ENCODE measurements around the gene ENTPD6. TPM values are rescaled to one million over a fixed set of nuclear protein-coding genes. Genes with fewer than 3 reads are reported as not detected.

The ENTPD6 gene
- total RNA-seq, 2 experiments from 2014 or later, result 33.8 to 45.6 TPM

DNA sequence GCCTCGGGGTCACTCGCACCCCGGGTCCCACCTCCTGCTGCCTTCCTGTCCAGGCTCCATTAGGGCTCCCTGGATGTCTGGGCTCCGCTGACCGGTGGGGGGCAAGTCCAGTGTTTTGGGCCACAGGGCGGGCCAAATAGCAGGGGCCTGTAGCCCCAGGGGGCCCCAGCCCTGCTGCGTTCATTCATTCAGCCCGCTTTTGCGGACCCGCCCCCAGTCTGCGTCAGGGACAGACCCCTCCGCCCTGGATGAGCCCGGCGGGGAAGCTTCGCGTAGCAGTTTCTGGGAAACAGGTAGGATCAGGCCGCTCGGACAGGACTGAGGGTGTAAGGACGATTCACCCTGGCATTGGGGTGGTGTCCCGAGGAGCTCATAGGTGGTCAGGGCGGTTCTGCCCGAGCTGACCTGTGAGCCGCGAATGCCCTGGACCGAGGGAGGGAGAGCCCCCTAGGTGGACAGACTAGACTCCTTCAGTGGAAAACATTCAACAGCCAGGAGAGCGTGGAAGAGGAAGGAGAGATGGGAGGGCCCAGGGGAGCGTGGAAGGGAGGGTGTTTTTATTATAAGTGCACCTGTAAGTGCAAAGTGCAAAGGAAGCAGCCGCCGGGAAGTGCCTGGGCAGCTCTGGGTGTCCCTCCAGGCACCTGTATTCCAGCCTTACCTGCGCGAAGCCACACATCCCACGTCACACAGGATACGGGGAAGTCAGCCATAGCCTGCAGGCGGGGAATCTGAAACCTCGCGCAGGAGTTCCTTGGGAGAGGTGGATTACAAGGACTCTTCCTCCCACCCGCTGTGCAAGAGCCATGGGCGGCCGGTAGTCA lies 662 bp downstream of the ENTPD6 start:
- ChIA-PET POLR2A (no interaction called here), CTCF (no interaction called here)
- H3K36me3 Mint-ChIP-seq (ENCODE audit: low read depth), result no peaks in the 10 kb centered on the region
- peak overlapping the region; percentile 68 for H3K27ac Mint-ChIP-seq
- H3K9me3 Mint-ChIP-seq, result no peaks in the 10 kb centered on the region
- H3K27me3 Mint-ChIP-seq, result no peaks in the 10 kb centered on the region
- H3K4me1 Mint-ChIP-seq, result peaks cover 30% of the 10 kb centered on the region
- peak overlapping the region; percentile 84 for H3K4me3 Mint-ChIP-seq
- peak; percentile 23 for DNase-seq

DNA sequence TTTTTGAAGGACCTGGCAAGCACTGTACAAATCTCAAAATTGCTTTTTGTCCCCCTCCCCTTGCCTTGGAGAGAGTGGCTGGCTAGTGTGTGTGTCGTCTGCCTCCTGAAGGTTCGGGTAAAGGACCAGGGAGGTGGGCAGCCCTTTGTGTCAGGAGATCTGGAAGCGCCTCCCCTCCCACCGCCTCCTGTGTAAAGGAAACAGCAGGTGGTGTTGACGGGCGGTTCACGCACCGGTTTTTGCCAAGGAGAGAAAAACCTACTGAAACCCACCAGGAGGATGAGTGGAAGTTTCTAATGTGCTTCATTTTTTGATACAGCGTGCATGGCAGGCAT lies 1.2 kb downstream of the ENTPD6 start:
- Mint-ChIP-seq H3K9me3 (no peaks in the 10 kb centered on the region), H3K27me3 (no peaks in the 10 kb centered on the region), H3K36me3 (ENCODE audit: low read depth) (no peaks in the 10 kb centered on the region), H3K27ac (peak overlapping the region; percentile 68), H3K4me1 (peaks cover 30% of the 10 kb centered on the region), H3K4me3 (peak overlapping the region; percentile 84)
- CTCF ChIA-PET, result no interaction called here
- peak; percentile 10 for DNase-seq
- POLR2A ChIA-PET, result no interaction called here

DNA sequence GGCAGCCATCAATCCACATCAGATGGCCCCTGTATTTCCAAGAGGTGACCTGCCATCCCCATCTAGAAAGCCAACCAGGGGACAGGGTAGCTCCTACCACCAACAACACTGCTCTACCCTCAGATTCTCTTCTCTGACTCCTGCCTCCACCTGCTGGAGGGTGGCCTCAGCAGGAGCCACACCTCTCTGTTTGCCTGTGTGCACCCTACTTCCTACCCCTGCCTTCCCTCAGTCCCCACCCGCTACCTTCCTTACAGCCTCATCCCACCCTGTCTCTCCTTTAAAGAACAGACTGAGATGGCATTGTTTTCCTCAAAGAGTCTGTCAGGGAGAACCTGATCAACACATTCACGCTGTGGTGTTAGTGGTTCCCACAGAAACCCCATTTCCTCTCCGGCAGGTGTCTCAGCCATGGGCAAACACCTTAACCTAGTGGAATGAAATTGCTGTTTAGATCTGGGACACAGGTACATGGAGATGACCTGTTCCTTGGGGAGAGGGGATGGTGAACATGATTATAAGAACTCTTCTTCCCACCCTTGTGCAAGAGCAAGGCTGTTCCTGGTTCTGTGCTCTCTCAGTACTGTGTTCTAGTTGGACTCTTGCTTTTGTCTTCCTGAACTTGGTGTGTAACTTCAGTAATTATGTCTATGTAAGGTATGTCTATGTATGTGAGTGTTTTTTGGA lies 1.8 kb downstream of the ENTPD6 start:
- Mint-ChIP-seq H3K4me3 (peak overlapping the region; percentile 84), H3K27ac (peak overlapping the region; percentile 68), H3K36me3 (ENCODE audit: low read depth) (no peaks in the 10 kb centered on the region), H3K4me1 (peaks cover 30% of the 10 kb centered on the region), H3K9me3 (no peaks in the 10 kb centered on the region), H3K27me3 (no peaks in the 10 kb centered on the region)
- peak; percentile 17 for DNase-seq
- CTCF ChIA-PET, result no interaction called here
- POLR2A ChIA-PET, result no interaction called here

DNA sequence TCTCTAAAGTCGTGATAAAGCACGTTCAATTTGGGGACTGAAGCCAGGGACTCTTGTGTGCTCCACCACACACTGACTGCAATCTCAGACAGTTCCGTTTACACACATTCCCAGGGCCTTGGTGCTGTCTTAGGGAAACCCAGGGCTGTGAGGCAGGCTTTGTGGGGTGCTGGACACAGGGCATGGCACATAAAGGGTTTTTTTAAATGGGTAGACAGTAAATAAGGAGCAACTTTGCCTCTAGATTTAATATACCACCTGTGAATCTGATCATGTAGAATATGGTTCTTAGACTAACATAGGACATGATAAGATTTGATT lies 2.3 kb downstream of the ENTPD6 start:
- H3K4me1 Mint-ChIP-seq, result peaks cover 30% of the 10 kb centered on the region
- H3K27me3 Mint-ChIP-seq, result no peaks in the 10 kb centered on the region
- H3K36me3 Mint-ChIP-seq (ENCODE audit: low read depth), result peaks cover 2% of the 10 kb centered on the region
- H3K9me3 Mint-ChIP-seq, result no peaks in the 10 kb centered on the region
- DNase-seq, result no peak
- H3K4me3 Mint-ChIP-seq, result peak overlapping the region; percentile 84
- ChIA-PET CTCF (no interaction called here), POLR2A (no interaction called here)
- peak overlapping the region; percentile 42 for H3K27ac Mint-ChIP-seq

DNA sequence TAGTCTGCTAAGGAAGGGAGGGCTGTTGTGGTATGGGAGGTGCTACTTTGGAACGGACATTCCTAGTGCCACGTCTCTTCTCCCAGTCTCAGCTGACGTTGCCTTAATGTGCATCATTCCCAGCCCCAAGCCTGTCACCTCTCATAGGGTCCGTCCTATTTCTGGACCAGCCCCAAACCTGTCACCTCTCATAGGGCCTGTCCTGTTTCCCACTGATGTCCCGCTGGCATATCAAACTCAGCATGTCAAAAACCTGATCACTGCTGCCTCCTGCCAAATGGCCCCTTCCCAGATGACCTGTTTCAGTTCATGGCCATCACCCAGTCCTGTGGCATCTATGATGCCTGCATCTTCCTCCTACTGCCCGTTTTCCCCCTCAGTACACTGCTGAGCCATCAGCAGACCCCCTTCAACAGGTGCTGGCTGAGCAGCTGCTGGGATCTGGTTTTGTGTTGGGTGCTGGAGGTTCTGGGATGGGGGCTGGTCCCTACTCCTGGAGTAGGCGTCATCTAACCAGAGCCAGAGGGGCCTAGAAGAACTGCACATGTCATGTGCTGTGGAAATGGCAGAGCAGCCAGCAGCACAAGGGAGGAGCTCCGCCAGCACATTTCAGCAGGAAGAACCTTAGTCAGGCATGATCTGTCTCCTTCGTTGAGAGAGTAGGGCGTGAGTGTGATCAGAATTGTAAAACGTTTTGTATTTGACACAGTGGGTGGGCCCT lies 3.3 kb downstream of the ENTPD6 start:
- DNase-seq, result no peak
- Mint-ChIP-seq H3K4me1 (peaks cover 36% of the 10 kb centered on the region), H3K27ac (no peak overlapping the region), H3K4me3 (no peak overlapping the region), H3K36me3 (ENCODE audit: low read depth) (peaks cover 9% of the 10 kb centered on the region), H3K27me3 (no peaks in the 10 kb centered on the region), H3K9me3 (no peaks in the 10 kb centered on the region)
- CTCF ChIA-PET, result interaction anchor here (1.0 kb wide), 2 partner anchors 13 to 24 kb away, joined by 3 to 4 read pairs; no protein-coding TSS in a partner anchor
- POLR2A ChIA-PET, result no interaction called here

DNA sequence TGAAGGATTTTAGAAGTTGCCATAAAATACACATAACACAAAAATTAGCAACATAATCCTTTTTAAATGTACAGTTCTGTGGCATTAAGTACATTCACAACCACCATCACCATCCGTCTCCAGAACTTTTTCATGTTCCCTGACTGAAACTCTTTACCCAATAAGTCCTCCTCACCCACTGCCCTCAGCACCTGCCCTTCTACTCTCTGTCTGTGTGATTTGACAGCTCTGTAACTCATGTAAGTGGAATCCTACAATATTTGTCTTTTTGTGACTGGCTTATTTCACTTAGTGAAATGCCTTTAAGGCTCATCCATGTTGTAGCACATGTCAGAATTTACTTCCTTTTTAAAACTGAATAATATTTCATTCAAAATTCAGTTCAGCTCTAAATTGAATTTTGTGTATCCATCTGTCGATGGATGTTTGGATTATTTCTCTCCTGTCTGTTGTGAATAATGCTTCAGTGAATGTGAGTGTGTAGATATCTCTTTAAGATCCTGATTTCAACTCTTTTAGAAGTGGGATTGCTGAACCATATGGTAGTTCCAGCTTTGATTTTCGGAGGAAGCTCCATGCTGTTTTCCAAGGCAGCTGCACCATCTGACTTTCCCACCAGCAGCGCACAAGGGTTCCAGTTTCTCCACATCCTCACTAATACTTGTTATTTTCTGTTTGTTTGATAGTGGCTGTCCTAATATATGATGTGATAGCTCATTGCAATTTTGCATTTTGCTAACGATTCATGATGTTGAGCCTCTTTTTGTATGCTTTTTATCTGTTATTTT lies 4.2 kb downstream of the ENTPD6 start:
- H3K4me1 Mint-ChIP-seq, result peaks cover 35% of the 10 kb centered on the region
- peaks cover 9% of the 10 kb centered on the region for H3K36me3 Mint-ChIP-seq (ENCODE audit: low read depth)
- H3K9me3 Mint-ChIP-seq, result no peaks in the 10 kb centered on the region
- peak overlapping the region; percentile 65 for H3K27ac Mint-ChIP-seq
- POLR2A ChIA-PET, result no interaction called here
- no peak overlapping the region for H3K4me3 Mint-ChIP-seq
- no peaks in the 10 kb centered on the region for H3K27me3 Mint-ChIP-seq
- CTCF ChIA-PET, result interaction anchor here (1.0 kb wide), 2 partner anchors 12 to 24 kb away, joined by 3 to 4 read pairs; no protein-coding TSS in a partner anchor
- no peak for DNase-seq

DNA sequence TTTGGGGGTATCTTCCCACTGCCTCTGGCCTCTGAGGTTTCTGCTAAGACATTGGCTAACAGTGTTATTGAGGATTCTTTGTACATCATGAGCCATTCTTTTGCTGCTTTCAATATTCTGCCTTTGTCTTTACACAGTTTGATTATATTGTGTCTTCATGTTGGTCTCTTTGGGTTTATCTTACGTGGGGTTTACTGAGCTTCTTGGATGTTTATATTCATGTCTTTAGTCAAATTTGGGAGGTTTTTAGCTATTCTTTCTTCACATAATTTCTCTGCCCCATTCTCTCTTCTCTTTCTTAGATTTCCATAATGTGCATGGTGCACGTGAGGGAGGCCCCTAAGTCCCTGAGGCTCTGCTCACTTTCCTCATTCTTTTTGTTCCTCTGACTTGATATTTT lies 7.6 kb downstream of the ENTPD6 start:
- Mint-ChIP-seq H3K36me3 (ENCODE audit: low read depth) (peaks cover 9% of the 10 kb centered on the region), H3K9me3 (no peaks in the 10 kb centered on the region), H3K4me1 (peaks cover 16% of the 10 kb centered on the region), H3K4me3 (no peak overlapping the region), H3K27me3 (no peaks in the 10 kb centered on the region), H3K27ac (no peak overlapping the region)
- no peak for DNase-seq
- ChIA-PET POLR2A (no interaction called here), CTCF (interaction anchor here (0.8 to 1.6 kb wide), 4 partner anchors 8 to 215 kb away, joined by 3 to 4 read pairs (median 3); no protein-coding TSS in a partner anchor)

DNA sequence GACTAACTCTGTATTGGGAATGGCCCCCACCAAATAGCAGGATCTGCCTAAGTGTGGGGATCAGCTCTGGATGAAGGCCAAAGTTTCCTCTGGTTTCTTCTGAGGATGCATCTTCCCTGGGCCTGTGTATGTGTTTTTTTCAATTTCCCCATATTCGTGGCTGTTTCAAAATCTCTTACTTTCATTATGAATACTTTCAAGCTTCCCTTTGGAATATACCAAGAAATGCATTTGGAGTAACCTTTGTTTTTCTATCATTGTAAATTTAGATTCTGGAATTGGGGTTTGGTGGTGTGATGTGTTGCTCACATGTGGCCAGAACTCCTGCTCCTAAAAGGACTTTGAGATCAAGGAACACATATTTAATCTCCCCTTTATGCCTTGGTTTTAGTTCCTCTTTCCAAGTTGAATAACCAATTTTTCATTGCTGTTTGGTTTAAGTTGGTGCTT lies 8.4 kb downstream of the ENTPD6 start:
- no peak overlapping the region for H3K27ac Mint-ChIP-seq
- no peaks in the 10 kb centered on the region for H3K27me3 Mint-ChIP-seq
- ChIA-PET CTCF (interaction anchor here (0.6 to 1.6 kb wide), 8 partner anchors 9 to 216 kb away, joined by 3 to 4 read pairs (median 3); no protein-coding TSS in a partner anchor), POLR2A (no interaction called here)
- no peak overlapping the region for H3K4me3 Mint-ChIP-seq
- H3K36me3 Mint-ChIP-seq (ENCODE audit: low read depth), result peaks cover 9% of the 10 kb centered on the region
- DNase-seq, result no peak
- H3K9me3 Mint-ChIP-seq, result no peaks in the 10 kb centered on the region
- peaks cover 15% of the 10 kb centered on the region for H3K4me1 Mint-ChIP-seq

DNA sequence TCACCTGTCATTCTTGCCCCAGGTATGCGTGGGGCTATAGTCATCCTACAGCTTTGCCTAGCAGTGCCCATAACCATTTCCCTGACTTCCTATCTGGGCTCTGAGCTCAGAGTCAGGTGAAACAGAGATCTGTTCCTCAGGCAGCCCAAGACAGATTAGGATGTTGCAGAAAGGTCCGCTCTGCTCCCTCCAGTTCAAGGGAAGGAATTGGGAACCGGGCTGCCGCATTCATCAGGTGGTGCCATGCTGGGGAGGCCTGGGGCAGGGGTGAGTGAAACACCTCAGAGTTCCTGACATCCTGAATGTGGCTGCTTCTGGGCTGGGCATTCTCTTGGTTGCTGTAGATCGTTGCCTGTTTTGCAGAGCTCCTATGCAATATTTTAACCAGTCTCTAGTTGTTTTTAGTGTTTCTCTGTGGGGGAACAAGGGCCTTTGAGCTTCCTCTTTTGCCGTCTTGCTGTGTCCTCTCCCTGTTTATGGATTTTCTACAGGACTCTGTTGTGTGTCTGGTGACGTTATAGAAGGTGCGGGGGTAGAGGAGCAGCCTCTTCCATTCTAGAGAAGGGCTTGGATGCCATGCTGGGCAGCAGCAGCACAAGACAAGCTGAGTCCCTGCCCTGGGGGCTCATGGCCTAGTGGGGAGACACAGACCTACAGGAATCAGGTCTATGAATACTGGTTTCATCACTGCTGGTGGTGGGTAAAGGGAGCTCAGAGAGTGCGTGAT lies 9.2 kb downstream of the ENTPD6 start:
- ChIA-PET CTCF (interaction anchor here (0.6 to 1.5 kb wide), 6 partner anchors 11 to 189 kb away, joined by 3 read pairs; no protein-coding TSS in a partner anchor), POLR2A (no interaction called here)
- no peaks in the 10 kb centered on the region for H3K9me3 Mint-ChIP-seq
- no peaks in the 10 kb centered on the region for H3K27me3 Mint-ChIP-seq
- no peak overlapping the region for H3K4me3 Mint-ChIP-seq
- no peak overlapping the region for H3K27ac Mint-ChIP-seq
- peaks cover 9% of the 10 kb centered on the region for H3K36me3 Mint-ChIP-seq (ENCODE audit: low read depth)
- peaks cover 11% of the 10 kb centered on the region for H3K4me1 Mint-ChIP-seq
- no peak for DNase-seq

DNA sequence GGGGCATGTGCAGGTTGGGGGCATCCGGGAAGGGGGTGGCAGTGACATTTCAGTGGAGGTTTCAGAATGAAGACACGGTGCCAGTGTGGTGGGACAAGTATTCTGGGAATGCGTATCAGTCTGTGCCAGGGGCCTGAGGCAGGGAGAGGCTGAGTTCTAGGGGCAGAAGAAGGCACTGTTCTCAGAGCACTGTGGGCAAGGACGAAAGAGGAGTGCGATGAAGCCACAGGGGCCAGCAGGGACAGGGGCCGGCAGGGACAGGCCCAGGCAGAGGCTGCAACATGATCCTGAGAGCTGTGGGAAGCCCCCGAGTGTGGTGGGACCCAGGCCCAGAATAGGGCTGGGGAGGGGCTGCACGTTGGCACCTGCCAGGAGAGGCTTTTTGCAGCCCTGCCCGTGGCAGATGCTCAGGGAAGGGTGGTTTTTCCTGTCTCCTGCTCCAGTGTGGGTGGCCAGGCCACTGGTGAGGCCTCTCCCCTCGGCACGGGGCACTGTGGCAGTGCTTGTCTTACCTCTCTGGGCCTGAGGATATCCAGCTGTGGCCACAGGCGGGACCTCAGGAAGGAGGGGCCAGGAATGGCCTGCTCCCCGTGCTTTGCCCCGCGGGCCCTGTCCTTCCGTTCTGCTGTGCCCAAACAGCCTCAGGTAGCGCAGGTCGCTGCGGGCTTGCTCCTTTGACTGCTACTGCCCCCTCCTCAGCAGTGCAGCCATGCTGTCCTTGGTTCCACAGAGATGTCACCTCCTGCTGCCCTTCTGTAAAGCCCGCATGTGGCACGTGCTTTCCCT lies 10.0 kb downstream of the ENTPD6 start:
- peaks cover 9% of the 10 kb centered on the region for H3K36me3 Mint-ChIP-seq (ENCODE audit: low read depth)
- no peaks in the 10 kb centered on the region for H3K9me3 Mint-ChIP-seq
- POLR2A ChIA-PET, result no interaction called here
- DNase-seq, result no peak
- H3K4me3 Mint-ChIP-seq, result no peak overlapping the region
- no peaks in the 10 kb centered on the region for H3K27me3 Mint-ChIP-seq
- H3K27ac Mint-ChIP-seq, result no peak overlapping the region
- peaks cover 9% of the 10 kb centered on the region for H3K4me1 Mint-ChIP-seq
- CTCF ChIA-PET, result interaction anchor here (0.9 kb wide), 1 partner anchor 188 kb away, joined by 3 read pairs; no protein-coding TSS in a partner anchor

DNA sequence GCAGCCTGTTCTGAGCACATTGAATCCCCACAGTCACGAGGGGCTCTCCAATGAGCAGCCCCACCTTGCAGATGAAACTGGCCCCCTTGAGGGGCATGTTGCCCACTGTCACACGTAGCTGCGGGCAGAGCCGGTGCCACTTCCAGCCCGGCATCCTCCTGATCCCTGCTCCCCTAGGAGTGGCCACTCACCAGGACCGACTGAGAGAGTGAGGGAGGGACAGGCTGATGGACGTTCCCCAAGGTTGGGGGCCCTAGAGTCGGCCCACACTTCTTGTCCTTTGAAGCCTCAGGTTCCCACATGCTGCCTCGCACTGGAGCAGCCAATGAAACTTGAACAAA lies 10.5 kb downstream of the ENTPD6 start:
- ChIA-PET CTCF (no interaction called here), POLR2A (no interaction called here)
- Mint-ChIP-seq H3K27ac (no peak overlapping the region), H3K36me3 (ENCODE audit: low read depth) (peaks cover 9% of the 10 kb centered on the region), H3K27me3 (no peaks in the 10 kb centered on the region), H3K4me3 (no peak overlapping the region), H3K4me1 (peaks cover 9% of the 10 kb centered on the region), H3K9me3 (no peaks in the 10 kb centered on the region)
- no peak for DNase-seq

Data from activated CD4-positive, alpha-beta T cell treated with anti-CD3 and anti-CD28 coated beads, Interleukin-2, amount 10 ng/mL, durations not matched to agents 7 days and 5 days (primary cell).